Panc1 (cell line): ENCODE results near the gene PLBD2.

Experiments used
- POLR2AphosphoS5 ChIP-seq: IDR thresholded peaks from 2 replicates; pipeline ENCODE4 v1.6.1; 2012; ENCODE audit warnings: mild to moderate bottlenecking, low read depth, low read length, moderate library complexity
- TF ChIP-seq, protein P1 (sequence below): fragments of 450-650 bp; IDR thresholded peaks from 2 replicates; pipeline ENCODE4 v1.5.1; 2017; ENCODE audit warnings: mild to moderate bottlenecking

- TF ChIP-seq, protein P1, sequence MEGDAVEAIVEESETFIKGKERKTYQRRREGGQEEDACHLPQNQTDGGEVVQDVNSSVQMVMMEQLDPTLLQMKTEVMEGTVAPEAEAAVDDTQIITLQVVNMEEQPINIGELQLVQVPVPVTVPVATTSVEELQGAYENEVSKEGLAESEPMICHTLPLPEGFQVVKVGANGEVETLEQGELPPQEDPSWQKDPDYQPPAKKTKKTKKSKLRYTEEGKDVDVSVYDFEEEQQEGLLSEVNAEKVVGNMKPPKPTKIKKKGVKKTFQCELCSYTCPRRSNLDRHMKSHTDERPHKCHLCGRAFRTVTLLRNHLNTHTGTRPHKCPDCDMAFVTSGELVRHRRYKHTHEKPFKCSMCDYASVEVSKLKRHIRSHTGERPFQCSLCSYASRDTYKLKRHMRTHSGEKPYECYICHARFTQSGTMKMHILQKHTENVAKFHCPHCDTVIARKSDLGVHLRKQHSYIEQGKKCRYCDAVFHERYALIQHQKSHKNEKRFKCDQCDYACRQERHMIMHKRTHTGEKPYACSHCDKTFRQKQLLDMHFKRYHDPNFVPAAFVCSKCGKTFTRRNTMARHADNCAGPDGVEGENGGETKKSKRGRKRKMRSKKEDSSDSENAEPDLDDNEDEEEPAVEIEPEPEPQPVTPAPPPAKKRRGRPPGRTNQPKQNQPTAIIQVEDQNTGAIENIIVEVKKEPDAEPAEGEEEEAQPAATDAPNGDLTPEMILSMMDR = no peak
- TF ChIP-seq POLR2AphosphoS5 = no peak
These were observed 74.6 kb downstream of the PLBD2 start for GRCh38 chr12:113432986-113433385.
